HEK293 (cell line): ENCODE data around the gene CREB5.

ENCODE experiments used
- CTCF ChIA-PET: fragments of 350-600 bp; formaldehyde crosslinking; extraction: SDS; loops from one replicate; lab custom pipeline; 2021; ENCODE audit warnings: antibody characterized with exemption; lab: Yijun Ruan, JAX
- POLR2A ChIA-PET: fragments of 300-600 bp; formaldehyde crosslinking; extraction: SDS; loops from one replicate; lab custom pipeline; 2020; ENCODE audit warnings: antibody characterized with exemption, inconsistent platforms; lab: Yijun Ruan, JAX
- H3K27ac ChIP-seq: fragments of 200-500 bp; sonication (Bioruptor generic); 2 replicates; pipeline ENCODE4 v1.5.1; 2014; ENCODE audit warnings: low read depth, low read length, control low read depth, inconsistent platforms; ENCODE audit errors: extremely low read depth
- H3K36me3 ChIP-seq, 2 experiments: fragments of 200-500 bp in 1 of 2; sonication (Bioruptor generic) in 1 of 2; 1 replicate in 1 of 2; 2 replicates in 1 of 2; pipeline ENCODE4 v1.5.1; 2014 to 2017; ENCODE audit warnings: inconsistent platforms in 2 of 2, low read length in 2 of 2; ENCODE audit not compliant: control insufficient read depth in 2 of 2, insufficient read depth in 1 of 2
- H3K4me1 ChIP-seq: fragments of 200-500 bp; sonication (Bioruptor generic); 2 replicates; pipeline ENCODE4 v1.5.1; 2014; ENCODE audit warnings: mild to moderate bottlenecking, low read length, inconsistent platforms; ENCODE audit not compliant: control insufficient read depth, insufficient read depth
- H3K4me3 ChIP-seq: 2 replicates; pipeline ENCODE4 v1.5.1; 2011; ENCODE audit warnings: low read depth, mild to moderate bottlenecking, control low read depth, low read length, moderate library complexity
- H3K9me3 ChIP-seq: fragments of 200-500 bp; sonication (Bioruptor generic); 2 replicates; pipeline ENCODE4 v1.5.1; 2014; ENCODE audit warnings: low read depth, low read length, inconsistent platforms; ENCODE audit not compliant: control insufficient read depth, insufficient read depth
- GLIS1 ChIP-seq: fragments of 450-650 bp; formaldehyde crosslinking; IDR thresholded peaks from 2 replicates; pipeline ENCODE4 v1.5.1; 2016; ENCODE audit warnings: missing biosample characterization, missing genetic modification characterization
- KLF1 ChIP-seq: fragments of 450-650 bp; formaldehyde crosslinking; IDR thresholded peaks from 2 replicates; pipeline ENCODE4 v1.5.1; 2016; ENCODE audit warnings: missing biosample characterization, missing genetic modification characterization
- MZF1 ChIP-seq: fragments of 450-650 bp; formaldehyde crosslinking; IDR thresholded peaks from 2 replicates; pipeline ENCODE4 v1.5.1; 2017; ENCODE audit warnings: missing biosample characterization, missing genetic modification characterization, borderline replicate concordance
- OSR2 ChIP-seq: fragments of 450-650 bp; formaldehyde crosslinking; IDR thresholded peaks from 2 replicates; pipeline ENCODE4 v1.5.1; 2016; ENCODE audit warnings: missing biosample characterization, missing genetic modification characterization
- YY1 ChIP-seq: fragments of 450-650 bp; formaldehyde crosslinking; IDR thresholded peaks from 2 replicates; pipeline ENCODE4 v1.5.1; 2018; ENCODE audit warnings: missing biosample characterization, missing genetic modification characterization
- ZBTB20 ChIP-seq: fragments of 450-650 bp; formaldehyde crosslinking; IDR thresholded peaks from 2 replicates; pipeline ENCODE4 v1.5.1; 2016; ENCODE audit warnings: missing biosample characterization, missing genetic modification characterization
- ZFHX2 ChIP-seq: fragments of 450-650 bp; formaldehyde crosslinking; conservative IDR thresholded peaks from 2 replicates; pipeline ENCODE4 v1.5.1; 2016; ENCODE audit warnings: missing biosample characterization, missing genetic modification characterization
- ZNF132 ChIP-seq: fragments of 450-650 bp; formaldehyde crosslinking; IDR thresholded peaks from 2 replicates; pipeline ENCODE4 v1.5.1; 2017; ENCODE audit warnings: missing biosample characterization, missing genetic modification characterization, borderline replicate concordance
- ZNF146 ChIP-seq: fragments of 450-650 bp; formaldehyde crosslinking; IDR thresholded peaks from 2 replicates; pipeline ENCODE4 v1.5.1; 2016; ENCODE audit warnings: missing biosample characterization, missing genetic modification characterization
- ZNF155 ChIP-seq: fragments of 450-650 bp; formaldehyde crosslinking; IDR thresholded peaks from 2 replicates; pipeline ENCODE4 v1.5.1; 2016; ENCODE audit warnings: missing biosample characterization, missing genetic modification characterization
- ZNF302 ChIP-seq: fragments of 450-650 bp; formaldehyde crosslinking; IDR thresholded peaks from 2 replicates; pipeline ENCODE4 v1.5.1; 2016; ENCODE audit warnings: missing biosample characterization, missing genetic modification characterization, low read depth
- ZNF311 ChIP-seq: fragments of 450-650 bp; formaldehyde crosslinking; IDR thresholded peaks from 2 replicates; pipeline ENCODE4 v1.5.1; 2017; ENCODE audit warnings: missing biosample characterization, missing genetic modification characterization, borderline replicate concordance
- ZNF350 ChIP-seq: fragments of 450-650 bp; formaldehyde crosslinking; IDR thresholded peaks from 2 replicates; pipeline ENCODE4 v1.5.0; 2017; ENCODE audit warnings: missing biosample characterization, mild to moderate bottlenecking, missing genetic modification characterization
- ZNF433 ChIP-seq: fragments of 450-650 bp; formaldehyde crosslinking; IDR thresholded peaks from 2 replicates; pipeline ENCODE4 v1.5.1; 2016; ENCODE audit warnings: missing biosample characterization, missing genetic modification characterization, low read depth
- ZNF510 ChIP-seq: fragments of 450-650 bp; formaldehyde crosslinking; IDR thresholded peaks from 2 replicates; pipeline ENCODE4 v1.5.1; 2018; ENCODE audit warnings: mild to moderate bottlenecking, missing genetic modification characterization, missing biosample characterization; ENCODE audit not compliant: insufficient replicate concordance
- ZNF521 ChIP-seq: fragments of 450-650 bp; formaldehyde crosslinking; IDR thresholded peaks from 2 replicates; pipeline ENCODE4 v1.5.1; 2017; ENCODE audit warnings: missing biosample characterization, mild to moderate bottlenecking, missing genetic modification characterization
- ZNF747 ChIP-seq: fragments of 450-650 bp; formaldehyde crosslinking; IDR thresholded peaks from 2 replicates; pipeline ENCODE4 v1.5.1; 2016; ENCODE audit warnings: missing biosample characterization, missing genetic modification characterization
- TF ChIP-seq, protein P1 (sequence below): fragments of 450-650 bp; formaldehyde crosslinking; IDR thresholded peaks from 2 replicates; pipeline ENCODE4 v1.5.1; 2017; ENCODE audit warnings: missing biosample characterization, mild to moderate bottlenecking, missing genetic modification characterization, moderate library complexity
- TF ChIP-seq, protein P2 (sequence below): fragments of 450-650 bp; formaldehyde crosslinking; IDR thresholded peaks from 2 replicates; pipeline ENCODE4 v1.5.1; 2016; ENCODE audit warnings: missing biosample characterization, missing genetic modification characterization
- TF ChIP-seq, protein P3 (sequence below): fragments of 450-650 bp; formaldehyde crosslinking; IDR thresholded peaks from 2 replicates; pipeline ENCODE4 v1.5.1; 2017; ENCODE audit warnings: missing biosample characterization, missing genetic modification characterization
- TF ChIP-seq, protein P4 (sequence below): fragments of 450-650 bp; formaldehyde crosslinking; IDR thresholded peaks from 2 replicates; pipeline ENCODE4 v1.5.1; 2016; ENCODE audit warnings: missing biosample characterization, missing genetic modification characterization

CREB5 gene

DNA sequence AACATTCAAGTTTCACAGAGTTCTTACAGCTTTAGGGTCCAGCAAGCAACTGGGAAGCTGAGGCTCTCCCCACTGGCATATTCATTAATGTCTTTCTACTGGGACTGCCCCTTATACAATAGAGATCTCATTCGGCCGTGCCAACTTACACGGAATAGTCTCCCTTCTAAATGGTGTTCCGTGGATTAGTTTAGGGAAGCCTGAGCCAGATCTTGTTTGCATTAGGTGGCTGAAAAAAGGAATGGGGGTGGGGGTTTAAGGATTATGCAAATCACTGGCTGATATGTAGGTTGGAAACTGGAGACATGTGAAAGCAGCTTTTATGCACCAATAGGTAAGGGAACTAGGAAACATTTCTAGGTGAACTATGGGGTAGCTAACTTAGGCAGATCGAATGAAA lies 327.5 kb downstream of the CREB5 start:
- TF ChIP-seq, protein P1, sequence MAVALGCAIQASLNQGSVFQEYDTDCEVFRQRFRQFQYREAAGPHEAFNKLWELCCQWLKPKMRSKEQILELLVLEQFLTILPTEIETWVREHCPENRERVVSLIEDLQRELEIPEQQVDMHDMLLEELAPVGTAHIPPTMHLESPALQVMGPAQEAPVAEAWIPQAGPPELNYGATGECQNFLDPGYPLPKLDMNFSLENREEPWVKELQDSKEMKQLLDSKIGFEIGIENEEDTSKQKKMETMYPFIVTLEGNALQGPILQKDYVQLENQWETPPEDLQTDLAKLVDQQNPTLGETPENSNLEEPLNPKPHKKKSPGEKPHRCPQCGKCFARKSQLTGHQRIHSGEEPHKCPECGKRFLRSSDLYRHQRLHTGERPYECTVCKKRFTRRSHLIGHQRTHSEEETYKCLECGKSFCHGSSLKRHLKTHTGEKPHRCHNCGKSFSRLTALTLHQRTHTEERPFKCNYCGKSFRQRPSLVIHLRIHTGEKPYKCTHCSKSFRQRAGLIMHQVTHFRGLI (tag by site-specific recombination), result no peak
- TF ChIP-seq ZNF155 (no peak), ZNF747 (tag by site-specific recombination) (no peak)
- no peaks in the 10 kb centered on the region for H3K9me3 ChIP-seq
- no peak overlapping the region for H3K4me3 ChIP-seq
- H3K36me3 ChIP-seq, result no peaks in the 10 kb centered on the region
- no peak overlapping the region for H3K27ac ChIP-seq
- H3K4me1 ChIP-seq, result peaks cover 17% of the 10 kb centered on the region
- POLR2A ChIA-PET, result no interaction called here
- CTCF ChIA-PET, result no interaction called here

DNA sequence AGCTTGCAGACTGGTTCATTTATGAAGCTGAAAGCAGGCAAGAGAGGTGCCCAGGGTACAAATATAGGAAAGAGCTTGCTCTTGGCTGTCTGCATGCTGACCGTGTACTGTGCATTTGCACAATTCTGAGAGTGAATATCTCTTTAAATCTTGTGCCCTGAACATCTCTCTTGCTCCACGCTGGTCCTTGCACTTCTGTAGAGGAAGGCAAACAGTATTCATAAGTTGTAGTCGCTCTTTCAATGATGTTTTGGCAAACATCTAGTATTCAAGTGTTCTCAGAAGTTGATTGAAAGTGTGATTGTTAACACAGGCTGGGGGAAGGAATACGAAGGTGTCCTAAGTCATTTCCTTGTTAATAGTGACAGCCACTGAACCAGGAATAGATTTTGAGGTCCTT lies 332.6 kb downstream of the CREB5 start:
- Histone ChIP-seq H3K4me1 (peaks cover 7% of the 10 kb centered on the region), H3K9me3 (no peaks in the 10 kb centered on the region), H3K4me3 (no peak overlapping the region), H3K27ac (no peak overlapping the region), H3K36me3 (no peaks in the 10 kb centered on the region)
- ChIA-PET POLR2A (no interaction called here), CTCF (no interaction called here)
- TF ChIP-seq, protein P2, sequence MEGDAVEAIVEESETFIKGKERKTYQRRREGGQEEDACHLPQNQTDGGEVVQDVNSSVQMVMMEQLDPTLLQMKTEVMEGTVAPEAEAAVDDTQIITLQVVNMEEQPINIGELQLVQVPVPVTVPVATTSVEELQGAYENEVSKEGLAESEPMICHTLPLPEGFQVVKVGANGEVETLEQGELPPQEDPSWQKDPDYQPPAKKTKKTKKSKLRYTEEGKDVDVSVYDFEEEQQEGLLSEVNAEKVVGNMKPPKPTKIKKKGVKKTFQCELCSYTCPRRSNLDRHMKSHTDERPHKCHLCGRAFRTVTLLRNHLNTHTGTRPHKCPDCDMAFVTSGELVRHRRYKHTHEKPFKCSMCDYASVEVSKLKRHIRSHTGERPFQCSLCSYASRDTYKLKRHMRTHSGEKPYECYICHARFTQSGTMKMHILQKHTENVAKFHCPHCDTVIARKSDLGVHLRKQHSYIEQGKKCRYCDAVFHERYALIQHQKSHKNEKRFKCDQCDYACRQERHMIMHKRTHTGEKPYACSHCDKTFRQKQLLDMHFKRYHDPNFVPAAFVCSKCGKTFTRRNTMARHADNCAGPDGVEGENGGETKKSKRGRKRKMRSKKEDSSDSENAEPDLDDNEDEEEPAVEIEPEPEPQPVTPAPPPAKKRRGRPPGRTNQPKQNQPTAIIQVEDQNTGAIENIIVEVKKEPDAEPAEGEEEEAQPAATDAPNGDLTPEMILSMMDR (tag by site-specific recombination), result no peak
- TF ChIP-seq OSR2 (no peak), ZNF350 (tag by site-specific recombination) (no peak), ZBTB20 (tag by site-specific recombination) (no peak), KLF1 (tag by site-specific recombination) (no peak), ZNF302 (tag by site-specific recombination) (no peak), ZNF510 (no peak), ZNF433 (tag by site-specific recombination) (no peak), ZNF132 (tag by site-specific recombination) (no peak), ZNF521 (tag by site-specific recombination) (no peak), ZFHX2 (tag by site-specific recombination) (no peak), YY1 (tag by site-specific recombination) (no peak), GLIS1 (tag by site-specific recombination) (no peak), ZNF146 (tag by site-specific recombination) (no peak), MZF1 (tag by site-specific recombination) (no peak), ZNF311 (no peak)
- TF ChIP-seq, protein P3, sequence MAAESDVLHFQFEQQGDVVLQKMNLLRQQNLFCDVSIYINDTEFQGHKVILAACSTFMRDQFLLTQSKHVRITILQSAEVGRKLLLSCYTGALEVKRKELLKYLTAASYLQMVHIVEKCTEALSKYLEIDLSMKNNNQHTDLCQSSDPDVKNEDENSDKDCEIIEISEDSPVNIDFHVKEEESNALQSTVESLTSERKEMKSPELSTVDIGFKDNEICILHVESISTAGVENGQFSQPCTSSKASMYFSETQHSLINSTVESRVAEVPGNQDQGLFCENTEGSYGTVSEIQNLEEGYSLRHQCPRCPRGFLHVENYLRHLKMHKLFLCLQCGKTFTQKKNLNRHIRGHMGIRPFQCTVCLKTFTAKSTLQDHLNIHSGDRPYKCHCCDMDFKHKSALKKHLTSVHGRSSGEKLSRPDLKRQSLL, result no peak
- TF ChIP-seq, protein P4, sequence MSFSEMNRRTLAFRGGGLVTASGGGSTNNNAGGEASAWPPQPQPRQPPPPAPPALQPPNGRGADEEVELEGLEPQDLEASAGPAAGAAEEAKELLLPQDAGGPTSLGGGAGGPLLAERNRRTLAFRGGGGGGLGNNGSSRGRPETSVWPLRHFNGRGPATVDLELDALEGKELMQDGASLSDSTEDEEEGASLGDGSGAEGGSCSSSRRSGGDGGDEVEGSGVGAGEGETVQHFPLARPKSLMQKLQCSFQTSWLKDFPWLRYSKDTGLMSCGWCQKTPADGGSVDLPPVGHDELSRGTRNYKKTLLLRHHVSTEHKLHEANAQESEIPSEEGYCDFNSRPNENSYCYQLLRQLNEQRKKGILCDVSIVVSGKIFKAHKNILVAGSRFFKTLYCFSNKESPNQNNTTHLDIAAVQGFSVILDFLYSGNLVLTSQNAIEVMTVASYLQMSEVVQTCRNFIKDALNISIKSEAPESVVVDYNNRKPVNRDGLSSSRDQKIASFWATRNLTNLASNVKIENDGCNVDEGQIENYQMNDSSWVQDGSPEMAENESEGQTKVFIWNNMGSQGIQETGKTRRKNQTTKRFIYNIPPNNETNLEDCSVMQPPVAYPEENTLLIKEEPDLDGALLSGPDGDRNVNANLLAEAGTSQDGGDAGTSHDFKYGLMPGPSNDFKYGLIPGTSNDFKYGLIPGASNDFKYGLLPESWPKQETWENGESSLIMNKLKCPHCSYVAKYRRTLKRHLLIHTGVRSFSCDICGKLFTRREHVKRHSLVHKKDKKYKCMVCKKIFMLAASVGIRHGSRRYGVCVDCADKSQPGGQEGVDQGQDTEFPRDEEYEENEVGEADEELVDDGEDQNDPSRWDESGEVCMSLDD (tag by site-specific recombination), result no peak
